GDM1 (cell line): ENCODE measurements around the gene UBL4B.
"Not testable (repeated sequence)": the region's sequence is repeated elsewhere in the genome, so short reads cannot be mapped to it uniquely, and the experiment has no call there.

Experiments used
- DNase-seq: peaks from one replicate; lab custom pipeline; 2025; lab: John Stamatoyannopoulos, UW

UBL4B gene

GRCh38 chr1:110112143-110112542 lies at the start of gene UBL4B:
Gene UBL4B (plus strand): TSS chr1:110112443. CDS start chr1:110112535, 92 bp downstream.
- DNase-seq: no peak

GRCh38 chr1:110062612-110063011 lies 49.6 kb upstream of the UBL4B start:
- no peak for DNase-seq

GRCh38 chr1:110063781-110064180 lies 48.5 kb upstream of the UBL4B start:
- no peak for DNase-seq

GRCh38 chr1:110064576-110065337 lies 47.5 kb upstream of the UBL4B start:
- DNase-seq: no peak

GRCh38 chr1:110065841-110066240 lies 46.4 kb upstream of the UBL4B start:
- DNase-seq: no peak

GRCh38 chr1:110067479-110067892 lies 44.8 kb upstream of the UBL4B start:
- no peak for DNase-seq

GRCh38 chr1:110067893-110068645 lies 44.2 kb upstream of the UBL4B start:
- no peak for DNase-seq

- no peak for DNase-seq
Observed at GRCh38 chr1:110068646-110069403, 43.4 kb upstream of the UBL4B start.

GRCh38 chr1:110069404-110070281 lies 42.6 kb upstream of the UBL4B start:
- DNase-seq: no peak

- no peak for DNase-seq
Observed at GRCh38 chr1:110070282-110070669, 42.0 kb upstream of the UBL4B start.

- DNase-seq: no peak
Observed at GRCh38 chr1:110070671-110071242, 41.5 kb upstream of the UBL4B start, which contains the start of gene ALX3. Gene ALX3 (minus strand): TSS chr1:110070672. CDS start chr1:110070612, 60 bp downstream.

- DNase-seq: no peak
Observed at GRCh38 chr1:110074166-110074565, 38.1 kb upstream of the UBL4B start.

GRCh38 chr1:110076789-110077500 lies 35.3 kb upstream of the UBL4B start:
- DNase-seq: no peak

GRCh38 chr1:110079995-110080394 lies 32.2 kb upstream of the UBL4B start:
- not testable (repeated sequence) for DNase-seq

- DNase-seq: no peak
Observed at GRCh38 chr1:110081061-110081460, 31.2 kb upstream of the UBL4B start.

- no peak for DNase-seq
Observed at GRCh38 chr1:110082477-110082876, 29.8 kb upstream of the UBL4B start.

GRCh38 chr1:110083061-110083865 lies 29.0 kb upstream of the UBL4B start:
- no peak for DNase-seq

GRCh38 chr1:110083866-110084226 lies 28.4 kb upstream of the UBL4B start:
- DNase-seq: no peak

- peak; percentile 30 for DNase-seq
Observed at GRCh38 chr1:110084227-110085078, 27.8 kb upstream of the UBL4B start.
